ENCODE data around the gene ZMAT3. TPM values are rescaled to one million over a fixed set of nuclear protein-coding genes. Genes with fewer than 3 reads are reported as not detected.
"Not testable (repeated sequence)": the region's sequence is repeated elsewhere in the genome, so short reads cannot be mapped to it uniquely, and the experiment has no call there.

The ZMAT3 gene
- total and polyA plus RNA-seq, 3 donors from 2014 or later = 6.4 to 13.3 (median 12.3) TPM

DNA sequence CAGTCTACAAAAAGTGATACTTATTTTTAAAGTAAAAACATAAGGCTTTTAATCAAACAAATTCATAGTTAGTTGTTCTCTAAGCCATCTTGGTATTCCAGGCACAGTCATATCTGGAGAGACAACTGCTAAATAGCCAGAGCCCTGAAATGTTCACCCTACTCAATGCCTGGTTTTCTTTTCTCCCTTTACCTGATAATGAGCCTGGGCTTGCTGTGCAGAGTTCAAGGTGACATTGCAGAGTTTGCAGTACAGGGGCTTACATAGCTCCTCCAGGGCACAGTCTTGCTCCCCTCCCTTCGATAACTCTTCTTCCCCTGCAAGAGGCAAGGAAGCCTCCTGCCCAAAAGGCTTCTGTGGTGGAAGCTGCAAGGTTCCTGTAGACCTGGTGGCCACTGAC lies 4.3 kb downstream of the ZMAT3 start:
- intact Hi-C loops (cut with DNase I; ENCODE audit: low total_unique reads) = no loop called here
- WGBS, 2 donors = 86 to 92% methylated on average over 1 of the region's 1 CpG
- Histone ChIP-seq H3K4me3 (no peak overlapping the region), H3K4me1 (peaks cover 3% of the 10 kb centered on the region), H3K36me3 (ENCODE audit: low read depth, missing control alignments) (no peaks in the 10 kb centered on the region), H3K9me3 (no peaks in the 10 kb centered on the region), H3K27ac (no peak overlapping the region), H3K27me3 (no peaks in the 10 kb centered on the region)
- no peak for DNase-seq
- TF ChIP-seq POLR2A (IDR thresholded peaks at IDR 0.05) = no peak
- TF ChIP-seq, protein P1, sequence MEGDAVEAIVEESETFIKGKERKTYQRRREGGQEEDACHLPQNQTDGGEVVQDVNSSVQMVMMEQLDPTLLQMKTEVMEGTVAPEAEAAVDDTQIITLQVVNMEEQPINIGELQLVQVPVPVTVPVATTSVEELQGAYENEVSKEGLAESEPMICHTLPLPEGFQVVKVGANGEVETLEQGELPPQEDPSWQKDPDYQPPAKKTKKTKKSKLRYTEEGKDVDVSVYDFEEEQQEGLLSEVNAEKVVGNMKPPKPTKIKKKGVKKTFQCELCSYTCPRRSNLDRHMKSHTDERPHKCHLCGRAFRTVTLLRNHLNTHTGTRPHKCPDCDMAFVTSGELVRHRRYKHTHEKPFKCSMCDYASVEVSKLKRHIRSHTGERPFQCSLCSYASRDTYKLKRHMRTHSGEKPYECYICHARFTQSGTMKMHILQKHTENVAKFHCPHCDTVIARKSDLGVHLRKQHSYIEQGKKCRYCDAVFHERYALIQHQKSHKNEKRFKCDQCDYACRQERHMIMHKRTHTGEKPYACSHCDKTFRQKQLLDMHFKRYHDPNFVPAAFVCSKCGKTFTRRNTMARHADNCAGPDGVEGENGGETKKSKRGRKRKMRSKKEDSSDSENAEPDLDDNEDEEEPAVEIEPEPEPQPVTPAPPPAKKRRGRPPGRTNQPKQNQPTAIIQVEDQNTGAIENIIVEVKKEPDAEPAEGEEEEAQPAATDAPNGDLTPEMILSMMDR (IDR thresholded peaks at IDR 0.05) = no peak

DNA sequence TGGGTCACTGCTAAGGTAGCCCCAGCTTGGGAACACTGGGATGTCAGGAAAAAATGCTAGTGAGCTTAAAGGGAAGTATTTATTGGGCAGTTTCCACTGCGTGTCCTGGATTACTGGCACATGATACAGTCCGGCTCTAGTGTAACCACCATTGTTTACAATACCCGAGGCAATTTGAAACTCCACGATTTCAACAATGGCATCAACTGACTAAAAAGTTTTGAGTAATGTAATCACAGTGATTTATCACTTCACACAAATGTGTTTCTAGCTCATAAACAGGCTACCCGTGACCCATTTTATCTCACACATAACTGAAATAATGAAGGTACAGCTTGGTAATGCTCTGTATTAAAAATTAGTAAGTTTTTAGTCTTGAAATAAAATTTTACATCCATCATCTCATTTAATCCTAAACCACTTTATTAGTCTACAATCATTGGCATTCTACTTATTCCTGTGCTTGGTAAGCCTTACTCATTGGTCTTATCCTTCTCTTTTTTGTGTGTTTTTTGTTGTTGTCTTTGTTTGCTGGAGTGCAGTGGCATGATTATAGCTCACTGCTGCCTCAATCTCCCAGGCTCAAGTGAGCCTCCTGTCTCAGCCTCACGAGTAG lies 7.6 kb downstream of the ZMAT3 start:
- Histone ChIP-seq H3K4me1 (no peaks in the 10 kb centered on the region), H3K4me3 (no peak overlapping the region), H3K27ac (no peak overlapping the region), H3K27me3 (no peaks in the 10 kb centered on the region), H3K9me3 (no peaks in the 10 kb centered on the region), H3K36me3 (ENCODE audit: low read depth, missing control alignments) (no peaks in the 10 kb centered on the region)
- 84 to 89% methylated on average over 6 of the region's 6 CpGs for WGBS, 2 donors
- DNase-seq = no peak
- TF ChIP-seq, protein P1 (IDR thresholded peaks at IDR 0.05) = no peak
- intact Hi-C loops (cut with DNase I; ENCODE audit: low total_unique reads) = no loop called here

- DNase-seq = no peak
- intact Hi-C loops (cut with DNase I; ENCODE audit: low total_unique reads) = no loop called here
- no peaks in the 10 kb centered on the region for H3K36me3 ChIP-seq (ENCODE audit: low read depth, missing control alignments)
- no peaks in the 10 kb centered on the region for H3K4me1 ChIP-seq
- no peaks in the 10 kb centered on the region for H3K27me3 ChIP-seq
- H3K9me3 ChIP-seq = no peaks in the 10 kb centered on the region
- WGBS, 2 donors = 82 to 94% methylated on average over 8 of the region's 8 CpGs
- H3K4me3 ChIP-seq = no peak overlapping the region
- no peak overlapping the region for H3K27ac ChIP-seq
- no peak for TF ChIP-seq POLR2A (IDR thresholded peaks at IDR 0.05)
- TF ChIP-seq, protein P1 (IDR thresholded peaks at IDR 0.05) = no peak
Measured at GRCh38 chr3:179056326-179056725, 15.3 kb downstream of the ZMAT3 start.

DNA sequence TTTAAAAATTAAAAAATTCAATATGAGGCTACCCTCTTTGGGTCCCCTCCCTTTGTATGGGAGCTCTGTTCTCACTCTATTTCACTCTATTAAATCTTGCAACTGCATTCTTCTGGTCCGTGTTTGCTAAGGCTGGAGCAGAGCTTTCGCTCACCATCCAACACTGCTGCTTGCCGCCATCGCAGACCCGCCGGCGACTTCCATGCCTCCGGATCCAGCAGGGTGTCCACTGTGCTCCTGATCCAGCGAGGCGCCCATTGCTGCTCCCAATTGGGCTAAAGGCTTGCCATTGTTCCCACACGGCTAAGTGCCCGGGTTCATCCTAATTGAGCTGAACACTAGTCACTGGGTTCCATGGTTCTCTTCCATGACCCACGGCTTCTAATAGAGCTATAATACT lies 17.0 kb downstream of the ZMAT3 start:
- H3K4me1 ChIP-seq; H3K27ac ChIP-seq; H3K27me3 ChIP-seq; H3K9me3 ChIP-seq; H3K36me3 ChIP-seq (ENCODE audit: low read depth, missing control alignments); H3K4me3 ChIP-seq; DNase-seq; intact Hi-C loops (cut with DNase I; ENCODE audit: low total_unique reads): not testable (repeated sequence)
- WGBS, 2 donors = 93 to 94% methylated on average over 13 of the region's 13 CpGs

DNA sequence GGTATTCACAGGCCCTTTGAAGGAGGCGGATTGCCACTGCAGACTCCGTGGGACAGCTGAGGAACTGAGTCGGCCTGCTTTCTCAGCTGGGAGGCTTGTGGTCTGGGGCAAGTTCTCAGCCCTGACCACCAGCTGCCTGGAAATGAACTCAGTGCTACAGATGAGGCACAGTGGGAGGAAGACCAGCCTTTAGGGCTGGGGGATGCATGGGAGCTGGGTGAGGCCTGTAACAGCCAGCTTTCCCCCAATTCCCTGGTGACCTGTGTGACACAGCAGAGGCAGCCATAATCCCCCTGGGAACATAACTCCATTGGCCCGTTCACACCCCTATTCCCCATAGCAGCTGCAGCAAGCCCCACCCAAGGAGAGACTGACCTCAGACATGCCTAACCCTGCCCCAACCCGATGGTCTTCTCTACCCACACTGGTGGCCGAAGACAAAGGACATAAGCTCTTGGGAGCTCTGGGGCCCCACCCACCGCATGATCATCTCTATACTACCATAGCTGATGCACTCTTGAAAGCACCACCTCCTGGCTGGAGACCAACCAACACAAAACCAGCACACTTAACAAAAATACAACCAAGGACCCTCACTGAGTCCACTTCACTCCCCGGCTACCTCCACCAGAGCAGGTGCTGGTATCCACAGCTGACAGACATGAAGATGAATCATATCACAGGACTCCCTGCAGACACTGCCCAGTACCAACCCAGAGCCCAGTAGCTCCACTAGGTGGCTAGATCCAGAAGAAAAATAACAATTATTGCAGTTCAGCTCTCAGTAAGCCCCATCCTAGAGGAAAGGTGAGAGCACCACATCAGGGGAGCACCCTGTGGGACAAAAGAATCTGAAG lies 24.9 kb downstream of the ZMAT3 start:
- Histone ChIP-seq H3K9me3 (no peaks in the 10 kb centered on the region), H3K27ac (no peak overlapping the region), H3K4me3 (no peak overlapping the region), H3K36me3 (ENCODE audit: low read depth, missing control alignments) (no peaks in the 10 kb centered on the region), H3K4me1 (no peaks in the 10 kb centered on the region), H3K27me3 (no peaks in the 10 kb centered on the region)
- intact Hi-C loops (cut with DNase I; ENCODE audit: low total_unique reads) = no loop called here
- TF ChIP-seq, protein P1 (IDR thresholded peaks at IDR 0.05) = no peak
- no peak for TF ChIP-seq POLR2A (IDR thresholded peaks at IDR 0.05)
- WGBS, 2 donors = 89 to 98% methylated on average over 8 of the region's 8 CpGs
- no peak for DNase-seq
